HCT116 (cell line): ENCODE data around the gene KLF2. TPM values are rescaled to one million over a fixed set of nuclear protein-coding genes. Genes with fewer than 3 reads are reported as not detected.

ENCODE experiments used
- ATAC-seq: fragments of 200-7000 bp; cut with Tn5 transposase; 2 replicates; pipeline ENCODE4 v1.9.1; 2020; ENCODE audit warnings: mild to moderate bottlenecking, moderate library complexity
- BruUV-seq: library from RNA; stranded (reverse); fragments of 400-500 nt; replicated peaks from 2 replicates; lab custom pipeline; 2021; lab: Mats Ljungman, UMichigan
- CTCF ChIA-PET: fragments of 300-600 bp; sonication (Branson Sonifier 250); formaldehyde crosslinking; loops from one replicate; lab custom pipeline; 2021; ENCODE audit warnings: antibody characterized with exemption; lab: Charles Lee
- POLR2A ChIA-PET: fragments of 300-600, 350-600 bp; sonication (Branson Sonifier 250); formaldehyde crosslinking; loops from one replicate; lab custom pipeline; 2021; ENCODE audit warnings: antibody characterized with exemption; lab: Charles Lee
- RAD21 ChIA-PET, 2 experiments: fragments of 300-600 bp; sonication (Branson Sonifier 250); formaldehyde crosslinking; loops; one replicate each; lab custom pipeline; 2023; ENCODE audit warnings: low total read pairs in 2 of 2; ENCODE audit not compliant: uncharacterized antibody in 2 of 2, unreplicated experiment in 2 of 2, low non-redundant PET in 1 of 2; lab: Charles Lee
- DNase-seq: peaks from one replicate; pipeline ENCODE4 v3.0.0-alpha.2; 2010; ENCODE audit warnings: low read depth, low spot score
- H2AFZ ChIP-seq: fragments of 200-600 bp; shearing (Covaris generic), sonication (generic); 2 replicates; pipeline ENCODE4 v1.6.1; 2017; ENCODE audit warnings: low read depth, mixed run types, mixed read lengths, antibody characterized with exemption, low read length; ENCODE audit not compliant: poor library complexity, severe bottlenecking
- H3K27ac ChIP-seq: 2 replicates; pipeline ENCODE4 v1.5.1; 2012; ENCODE audit warnings: low read depth, low read length
- H3K27me3 ChIP-seq: fragments of 200-600 bp; sonication (generic); 2 replicates; pipeline ENCODE4 v1.6.1; 2016; ENCODE audit warnings: mixed run types, low read length, mixed read lengths; ENCODE audit not compliant: insufficient read depth
- H3K36me3 ChIP-seq, 2 experiments: fragments of 200-500 bp in 1 of 2; fragments of 200-600 bp in 1 of 2; sonication (Bioruptor generic) in 1 of 2; sonication (generic) in 1 of 2; 2 replicates each; pipeline versions ENCODE4 v1.5.1 to v1.6.1; 2014 to 2016; ENCODE audit warnings: low read length in 2 of 2, inconsistent platforms in 1 of 2, mixed read lengths in 1 of 2, mixed run types in 1 of 2; ENCODE audit not compliant: insufficient read depth in 2 of 2, control insufficient read depth in 1 of 2
- H3K4me1 ChIP-seq, 2 experiments: fragments of 200-600 bp in 1 of 2; sonication (generic) in 1 of 2; 2 replicates each; pipeline versions ENCODE4 v1.5.1 to v1.6.1; 2012 to 2017; ENCODE audit warnings: low read length in 2 of 2, inconsistent platforms in 1 of 2, mild to moderate bottlenecking in 1 of 2, mixed read lengths in 1 of 2, mixed run types in 1 of 2, moderate library complexity in 1 of 2; ENCODE audit not compliant: insufficient read depth in 2 of 2, control insufficient read depth in 1 of 2
- H3K4me2 ChIP-seq: fragments of 200-600 bp; sonication (generic); 2 replicates; pipeline ENCODE4 v1.6.1; 2017; ENCODE audit warnings: mixed run types, low read length, mixed read lengths
- H3K4me3 ChIP-seq, 2 experiments: fragments of 200-600 bp in 1 of 2; sonication (generic) in 1 of 2; replicated peaks in 1 of 2; 2 replicates each; pipeline ENCODE4 v1.5.1; 2011 to 2016; ENCODE audit warnings: low read length in 2 of 2, control low read depth in 1 of 2, low read depth in 1 of 2, mild to moderate bottlenecking in 1 of 2, mixed read lengths in 1 of 2, mixed run types in 1 of 2
- H3K79me2 ChIP-seq: fragments of 200-600 bp; sonication (generic); 2 replicates; pipeline ENCODE4 v1.6.1; 2017; ENCODE audit warnings: mild to moderate bottlenecking, mixed run types, low read length, moderate library complexity, mixed read lengths; ENCODE audit not compliant: insufficient read depth
- H3K9ac ChIP-seq: fragments of 200-600 bp; sonication (generic); 2 replicates; pipeline ENCODE4 v1.6.1; 2016; ENCODE audit warnings: low read length, mixed read lengths
- H3K9me2 ChIP-seq: fragments of 200-600 bp; sonication (generic), shearing (Covaris generic); 2 replicates; pipeline ENCODE4 v1.6.1; 2017; ENCODE audit warnings: mixed run types, mild to moderate bottlenecking, moderate library complexity; ENCODE audit not compliant: insufficient read depth
- H3K9me3 ChIP-seq, 2 experiments: fragments of 200-500 bp in 1 of 2; fragments of 200-600 bp in 1 of 2; sonication (Bioruptor generic) in 1 of 2; sonication (generic) in 1 of 2; 2 replicates each; pipeline ENCODE4 v1.6.1; 2014 to 2017; ENCODE audit warnings: low read length in 2 of 2, mixed read lengths in 2 of 2, inconsistent platforms in 1 of 2, low read depth in 1 of 2, mild to moderate bottlenecking in 1 of 2, mixed run types in 1 of 2, moderate library complexity in 1 of 2; ENCODE audit not compliant: control insufficient read depth in 1 of 2, insufficient read depth in 1 of 2
- H4K20me1 ChIP-seq: fragments of 200-600 bp; sonication (generic), shearing (Covaris generic); 2 replicates; pipeline ENCODE4 v1.6.1; 2017; ENCODE audit warnings: mixed run types, mild to moderate bottlenecking, moderate library complexity; ENCODE audit not compliant: insufficient read depth
- ATF3 ChIP-seq: IDR thresholded peaks from 2 replicates; pipeline ENCODE4 v1.6.1; 2012
- CEBPB ChIP-seq: IDR thresholded peaks from 2 replicates; pipeline ENCODE4 v1.6.1; 2012; ENCODE audit warnings: low read depth
- EZH2phosphoT487 ChIP-seq: fragments of 200-600 bp; IDR thresholded peaks from 2 replicates; pipeline ENCODE4 v1.6.1; 2018; ENCODE audit warnings: antibody characterized with exemption, borderline replicate concordance
- FOSL1 ChIP-seq: IDR thresholded peaks from 2 replicates; pipeline ENCODE4 v1.6.1; 2012; ENCODE audit warnings: low read depth
- MAX ChIP-seq: IDR thresholded peaks from 2 replicates; pipeline ENCODE4 v1.6.1; 2012
- POLR2A ChIP-seq: IDR thresholded peaks from 2 replicates; pipeline ENCODE4 v1.7.0; 2011; ENCODE audit warnings: borderline replicate concordance; ENCODE audit not compliant: insufficient read depth, insufficient read length; ENCODE audit errors: extremely low read depth
- RAD21 ChIP-seq: IDR thresholded peaks from 2 replicates; pipeline ENCODE4 v1.6.1; 2012; ENCODE audit warnings: low read depth, mild to moderate bottlenecking
- TCF7L2 ChIP-seq: IDR thresholded peaks from 2 replicates; pipeline ENCODE4 v1.7.0; 2011; ENCODE audit warnings: borderline replicate concordance, inconsistent platforms; ENCODE audit not compliant: insufficient read depth, insufficient read length; ENCODE audit errors: extremely low read depth
- YY1 ChIP-seq: IDR thresholded peaks from 2 replicates; pipeline ENCODE4 v1.6.1; 2011; ENCODE audit warnings: low read length, low read depth, moderate library complexity, mild to moderate bottlenecking; ENCODE audit not compliant: insufficient replicate concordance; ENCODE audit errors: extremely low read depth
- ZBTB33 ChIP-seq: IDR thresholded peaks from 2 replicates; pipeline ENCODE4 v1.6.1; 2011; ENCODE audit warnings: mild to moderate bottlenecking, low read length, moderate library complexity; ENCODE audit not compliant: insufficient replicate concordance; ENCODE audit errors: extremely low read depth
- ZFX ChIP-seq: fragments of 450-650 bp; IDR thresholded peaks from 2 replicates; pipeline ENCODE4 v1.6.1; 2017
- ZNF274 ChIP-seq: fragments of 200-500 bp; sonication (Bioruptor generic); IDR thresholded peaks from 2 replicates; pipeline ENCODE4 v1.6.1; 2014; ENCODE audit warnings: mild to moderate bottlenecking, low read depth, low read length, inconsistent platforms
- intact Hi-C: fragments of 100-400 bp; cut with micrococcal nuclease; formaldehyde crosslinking; loops from 2 replicates; pipeline ENCODE4 v1.10.0; 2022
- total RNA-seq: library from RNA; stranded (reverse); gene quantifications from one replicate; pipeline ENCODE4 v1.2.1, GENCODE V29; 2021; ENCODE audit not compliant: unreplicated experiment

Gene KLF2
- total RNA-seq, 1 experiment from 2014 or later, result 39.4 TPM

- Histone ChIP-seq H3K4me2 (no peak overlapping the region), H3K9me3 (no peaks in the 10 kb centered on the region), H3K4me1 (0 out of 4 replicates have a peak, but pooled peaks cover 0 to 4% of the 10 kb centered on the region in 2 experiments), H4K20me1 (no peaks in the 10 kb centered on the region), H3K9me2 (no peaks in the 10 kb centered on the region), H3K27me3 (no peaks in the 10 kb centered on the region), H3K36me3 (no peaks in the 10 kb centered on the region), H3K4me3 (no peak overlapping the region), H3K9ac (no peak overlapping the region), H3K79me2 (no peaks in the 10 kb centered on the region), H2AFZ (no peak overlapping the region), H3K27ac (no peak overlapping the region)
- RAD21 ChIA-PET, result no interaction called here
- DNase-seq, result no peak
- no TSS peak for BruUV-seq
- intact Hi-C loops, result no loop called here
- POLR2A ChIA-PET, result interaction anchor here (1.0 kb wide), 1 partner anchor 36 kb away, joined by 3 read pairs; the partner anchor contains the start of gene KLF2
- CTCF ChIA-PET, result no interaction called here
- no peak for ATAC-seq
- TF ChIP-seq POLR2A (no peak), ZBTB33 (no peak), ATF3 (no peak), ZNF274 (no peak), MAX (no peak), RAD21 (no peak), CEBPB (no peak), TCF7L2 (no peak), ZFX (no peak), EZH2phosphoT487 (no peak), YY1 (no peak), FOSL1 (no peak)
Measured at GRCh38 chr19:16288544-16288943, 36.1 kb upstream of the KLF2 start.
